ENCODE measurements around the gene TMEM187. TPM values are rescaled to one million over a fixed set of nuclear protein-coding genes. Genes with fewer than 3 reads are reported as not detected.

TMEM187 gene
- total and polyA plus RNA-seq, 2 donors (not counting 1 experiment from before 2014, with no cell fraction given) = 5.5 to 6.4 TPM

GRCh38 chrX:154026136-154027021 is 53.8 kb downstream of the TMEM187 start:
- H3K27ac Mint-ChIP-seq = peak overlapping the region; percentile 10
- ChIA-PET CTCF (interaction anchor here (1.2 kb wide), 1 partner anchor 13 kb away, joined by 7 read pairs; no protein-coding TSS in a partner anchor), POLR2A (no interaction called here)
- H3K4me1 Mint-ChIP-seq = no peaks in the 10 kb centered on the region
- no peak overlapping the region for H3K4me3 Mint-ChIP-seq
- H3K79me2 ChIP-seq (ENCODE audit: control insufficient read depth, insufficient read depth, low read length) = peaks cover under 1% of the 10 kb centered on the region
- no peaks in the 10 kb centered on the region for H4K20me1 ChIP-seq (ENCODE audit: control insufficient read depth, insufficient read depth, low read length, poor library complexity, severe bottlenecking)
- H3K27me3 Mint-ChIP-seq = no peaks in the 10 kb centered on the region
- WGBS (ENCODE audit: insufficient coverage) = 98% methylated on average over 16 of the region's 21 CpGs
- DNase-seq = no peak
- intact Hi-C loops (cut with micrococcal nuclease) = no loop called here
- ATAC-seq (ENCODE audit: low read depth) = no peak
- H3K9me3 Mint-ChIP-seq (ENCODE audit: insufficient read depth) = no peaks in the 10 kb centered on the region
- no peak overlapping the region for H3K4me2 ChIP-seq (replicated peaks; ENCODE audit: low read depth, low read length, poor library complexity, severe bottlenecking)
- H3K27me3 ChIP-seq (replicated peaks in 1 of 4; ENCODE audit: control extremely low read depth in 1 of 4, control insufficient read depth in 3 of 4, insufficient read depth in 4 of 4, low read length in 3 of 4) = no peaks in the 10 kb centered on the region
- no peak overlapping the region for H3K4me3 ChIP-seq (ENCODE audit: control extremely low read depth in 1 of 5, extremely low read depth in 1 of 5, insufficient read depth in 1 of 5, low read depth in 2 of 5, low read length in 4 of 5)
- no peaks in the 10 kb centered on the region for H3K9me3 ChIP-seq (ENCODE audit: control extremely low read depth in 1 of 3, control insufficient read depth in 2 of 3, insufficient read depth in 1 of 3, low read length in 2 of 3)
- no peak overlapping the region for H3K9ac ChIP-seq (ENCODE audit: low read length)
- H3K36me3 ChIP-seq (replicated peaks in 1 of 2; ENCODE audit: control extremely low read depth in 1 of 2, control insufficient read depth in 1 of 2, extremely low read depth in 1 of 2, insufficient read depth in 2 of 2, low read length in 1 of 2) = peaks cover 0 to 27% of the 10 kb centered on the region in 2 experiments
- TF ChIP-seq EZH2 (IDR thresholded peaks at IDR 0.05; ENCODE audit: borderline replicate concordance, insufficient read depth, low read depth, low read length, poor library complexity, severe bottlenecking) (no peak), CTCF (IDR thresholded peaks at IDR 0.05) (no peak)
- no peak overlapping the region for H3K27ac ChIP-seq (ENCODE audit: low read length in 2 of 2)
- H3K4me1 ChIP-seq (ENCODE audit: control insufficient read depth in 2 of 2, insufficient read depth in 2 of 2, low read length in 2 of 2) = no peaks in the 10 kb centered on the region
- H2AFZ ChIP-seq (ENCODE audit: insufficient read depth, low read depth, low read length, poor library complexity, severe bottlenecking) = no peak overlapping the region

DNA sequence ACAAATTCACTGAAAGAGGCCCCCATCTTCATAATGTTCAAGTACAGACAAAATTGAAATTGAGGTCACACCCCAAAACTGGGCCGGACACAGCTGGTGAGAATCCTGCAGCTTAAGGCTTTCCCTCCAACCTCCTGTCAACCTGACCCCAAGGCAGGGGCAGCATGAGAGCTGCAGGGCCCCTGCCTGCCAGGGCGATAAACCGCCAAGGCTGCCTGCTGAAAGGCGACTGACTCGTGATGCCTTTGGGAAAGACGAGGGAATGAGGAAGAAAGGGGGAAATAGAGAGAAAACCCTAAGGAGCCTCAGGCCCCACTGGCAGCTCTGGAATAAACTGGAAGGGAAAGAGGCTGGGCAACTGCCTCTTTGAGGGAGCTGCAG is 54.5 kb downstream of the TMEM187 start:
- Histone ChIP-seq H3K9me3 (ENCODE audit: control extremely low read depth in 1 of 3, control insufficient read depth in 2 of 3, insufficient read depth in 1 of 3, low read length in 2 of 3) (no peaks in the 10 kb centered on the region), H3K4me2 (replicated peaks; ENCODE audit: low read depth, low read length, poor library complexity, severe bottlenecking) (no peak overlapping the region), H2AFZ (ENCODE audit: insufficient read depth, low read depth, low read length, poor library complexity, severe bottlenecking) (no peak overlapping the region), H3K79me2 (ENCODE audit: control insufficient read depth, insufficient read depth, low read length) (peaks cover 7% of the 10 kb centered on the region), H3K4me1 (ENCODE audit: control insufficient read depth in 2 of 2, insufficient read depth in 2 of 2, low read length in 2 of 2) (no peaks in the 10 kb centered on the region), H3K27me3 (replicated peaks in 1 of 4; ENCODE audit: control extremely low read depth in 1 of 4, control insufficient read depth in 3 of 4, insufficient read depth in 4 of 4, low read length in 3 of 4) (no peaks in the 10 kb centered on the region), H3K27ac (ENCODE audit: low read length in 2 of 2) (no peak overlapping the region), H3K36me3 (replicated peaks in 1 of 2; ENCODE audit: control extremely low read depth in 1 of 2, control insufficient read depth in 1 of 2, extremely low read depth in 1 of 2, insufficient read depth in 2 of 2, low read length in 1 of 2) (peaks cover 0 to 33% of the 10 kb centered on the region in 2 experiments), H3K9ac (ENCODE audit: low read length) (no peak overlapping the region), H4K20me1 (ENCODE audit: control insufficient read depth, insufficient read depth, low read length, poor library complexity, severe bottlenecking) (peaks cover 4% of the 10 kb centered on the region), H3K4me3 (ENCODE audit: control extremely low read depth in 1 of 5, extremely low read depth in 1 of 5, insufficient read depth in 1 of 5, low read depth in 2 of 5, low read length in 4 of 5) (no peak overlapping the region)
- H3K27ac Mint-ChIP-seq = peak overlapping the region; percentile 10
- POLR2A ChIA-PET = no interaction called here
- no peaks in the 10 kb centered on the region for H3K27me3 Mint-ChIP-seq
- H3K4me3 Mint-ChIP-seq = no peak overlapping the region
- WGBS (ENCODE audit: insufficient coverage) = 100% methylated on average over 2 of the region's 6 CpGs
- CTCF ChIA-PET = interaction anchor here (1.2 kb wide), 1 partner anchor 14 kb away, joined by 7 read pairs; no protein-coding TSS in a partner anchor
- ATAC-seq (ENCODE audit: low read depth) (no peak), DNase-seq (no peak)
- no peaks in the 10 kb centered on the region for H3K9me3 Mint-ChIP-seq (ENCODE audit: insufficient read depth)
- no peaks in the 10 kb centered on the region for H3K4me1 Mint-ChIP-seq
- TF ChIP-seq CTCF (IDR thresholded peaks at IDR 0.05) (no peak), EZH2 (IDR thresholded peaks at IDR 0.05; ENCODE audit: borderline replicate concordance, insufficient read depth, low read depth, low read length, poor library complexity, severe bottlenecking) (no peak)
- intact Hi-C loops (cut with micrococcal nuclease) = no loop called here
